HG03342 (cell line): ENCODE measurements around the gene CDH6.

ENCODE experiments used
- ATAC-seq: cut with Tn5 transposase; IDR thresholded peaks from one replicate; pipeline ENCODE4 v1.9.1; 2021; ENCODE audit warnings: mild to moderate bottlenecking, moderate library complexity; ENCODE audit not compliant: unreplicated experiment

CDH6 gene

GRCh38 chr5:31196309-31196708 is 2.8 kb downstream of the CDH6 start:
- ATAC-seq, result no peak

- no peak for ATAC-seq
These were observed 3.7 kb downstream of the CDH6 start for GRCh38 chr5:31197183-31197582.

GRCh38 chr5:31204958-31205357 is 11.5 kb downstream of the CDH6 start:
- no peak for ATAC-seq

- no peak for ATAC-seq
These were observed 14.6 kb downstream of the CDH6 start for GRCh38 chr5:31208043-31208442.

- no peak for ATAC-seq
These were observed 15.8 kb downstream of the CDH6 start for GRCh38 chr5:31209334-31209733.

- no peak for ATAC-seq
These were observed 17.6 kb downstream of the CDH6 start for GRCh38 chr5:31211098-31211497.

- ATAC-seq, result no peak
These were observed 19.8 kb downstream of the CDH6 start for GRCh38 chr5:31213257-31213656.

- ATAC-seq, result no peak
These were observed 20.2 kb downstream of the CDH6 start for GRCh38 chr5:31213705-31214121.

- no peak for ATAC-seq
These were observed 20.7 kb downstream of the CDH6 start for GRCh38 chr5:31214229-31214628.

- no peak for ATAC-seq
These were observed 21.8 kb downstream of the CDH6 start for GRCh38 chr5:31215236-31215635.

GRCh38 chr5:31217446-31217845 is 24.0 kb downstream of the CDH6 start:
- no peak for ATAC-seq

GRCh38 chr5:31218978-31219377 is 25.5 kb downstream of the CDH6 start:
- ATAC-seq, result no peak

- no peak for ATAC-seq
These were observed 27.5 kb downstream of the CDH6 start for GRCh38 chr5:31221001-31221400.

GRCh38 chr5:31225118-31225517 is 31.6 kb downstream of the CDH6 start:
- ATAC-seq, result no peak

GRCh38 chr5:31225613-31226012 is 32.1 kb downstream of the CDH6 start:
- ATAC-seq, result no peak

GRCh38 chr5:31226651-31227050 is 33.2 kb downstream of the CDH6 start:
- no peak for ATAC-seq

GRCh38 chr5:31229266-31229665 is 35.8 kb downstream of the CDH6 start:
- ATAC-seq, result no peak

- ATAC-seq, result no peak
These were observed 37.8 kb downstream of the CDH6 start for GRCh38 chr5:31231177-31231838.

GRCh38 chr5:31232273-31232888 is 38.9 kb downstream of the CDH6 start:
- ATAC-seq, result peak; percentile 92

- no peak for ATAC-seq
These were observed 41.9 kb downstream of the CDH6 start for GRCh38 chr5:31235381-31235780.

GRCh38 chr5:31236339-31236738 is 42.9 kb downstream of the CDH6 start:
- no peak for ATAC-seq

- ATAC-seq, result no peak
These were observed 43.7 kb downstream of the CDH6 start for GRCh38 chr5:31237174-31237573.

- ATAC-seq, result no peak
These were observed 45.0 kb downstream of the CDH6 start for GRCh38 chr5:31238497-31238896.
